MM.1S (cell line): Measurements from ENCODE around the gene UBE2G2.

Source experiments
- EZH2 ChIP-seq: fragments of 300-600 bp; sonication (generic); optimal IDR thresholded peaks from 2 replicates; pipeline ENCODE3; 2017; ENCODE audit warnings: low read depth, mild to moderate bottlenecking, antibody characterized with exemption, low read length, mixed read lengths
- EZH2phosphoT487 ChIP-seq: fragments of 300-600 bp; sonication (generic); IDR thresholded peaks from 2 replicates; pipeline ENCODE4 v1.6.1; 2018; ENCODE audit warnings: antibody characterized with exemption, low read length

DNA sequence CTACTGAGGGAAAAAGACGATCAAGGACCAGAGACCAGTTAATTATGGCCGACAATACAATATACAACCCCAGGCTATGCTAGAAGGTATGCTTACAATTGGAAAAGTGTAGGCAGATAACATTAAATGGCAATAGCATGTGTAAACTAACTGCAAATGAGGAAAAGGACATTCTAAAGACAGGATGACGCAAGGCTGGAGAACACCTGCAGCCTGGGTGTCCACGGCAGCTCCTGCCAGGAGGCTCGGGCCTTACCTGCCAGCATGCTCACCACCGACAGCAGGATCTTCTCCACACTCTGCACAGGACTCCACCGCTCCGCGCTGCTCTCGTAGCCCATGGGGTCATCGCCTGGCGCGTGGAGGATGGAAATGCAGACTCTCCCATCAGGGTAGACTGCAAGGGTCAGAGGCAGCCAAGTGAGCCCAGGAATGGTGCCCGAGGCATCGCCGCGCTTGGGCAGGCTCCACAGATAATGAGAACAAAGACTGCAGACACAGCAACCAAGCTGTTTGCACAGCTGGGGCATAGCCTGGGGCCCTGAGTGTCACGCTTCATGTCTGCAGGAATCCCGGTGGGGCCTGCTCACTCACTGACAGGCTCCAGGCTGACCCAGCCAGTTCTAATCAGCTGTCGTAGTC lies 28.2 kb downstream of the UBE2G2 start:
- TF ChIP-seq EZH2 = no peak
- TF ChIP-seq EZH2phosphoT487 = no peak
